Transverse colon (tissue), 4 donors: ENCODE results near the gene WSCD1. TPM values are rescaled to one million over a fixed set of nuclear protein-coding genes. Genes with fewer than 3 reads are reported as not detected.

Experiments
- DNase-seq: peaks from one replicate; pipeline ENCODE4 v3.0.0-alpha.2; 2019
- H3K27ac ChIP-seq, 4 donors: fragments of 200-600 bp; sonication (generic); 2 replicates each; pipeline ENCODE4 v1.5.1; 2016 to 2018; ENCODE audit warnings: inconsistent platforms in 4 of 4
- H3K27me3 ChIP-seq: fragments of 200-600 bp; sonication (generic); 2 replicates; pipeline ENCODE4 v1.5.1; 2017; ENCODE audit warnings: inconsistent platforms
- H3K36me3 ChIP-seq, 4 donors: fragments of 200-600 bp; sonication (generic); 2 replicates each; pipeline ENCODE4 v1.5.1; 2017 to 2019; ENCODE audit warnings: inconsistent platforms in 4 of 4
- H3K4me1 ChIP-seq, 4 donors: fragments of 200-600 bp; sonication (generic); 2 replicates each; pipeline ENCODE4 v1.5.1; 2017 to 2020; ENCODE audit warnings: inconsistent platforms in 4 of 4
- H3K4me3 ChIP-seq, 4 donors: fragments of 200-600 bp; sonication (generic); 1 replicate in 1 of 4; 2 replicates in 3 of 4; pipeline versions ENCODE4 v1.5.1 to v1.6.1; 2017 to 2019; ENCODE audit warnings: inconsistent platforms in 4 of 4
- H3K9me3 ChIP-seq, 2 donors: fragments of 200-600 bp; sonication (generic); 2 replicates each; pipeline ENCODE4 v1.5.1; 2017 to 2019; ENCODE audit warnings: inconsistent platforms in 2 of 2
- CTCF ChIP-seq, 5 experiments: fragments of 200-600 bp in 3 of 5; fragments of 450-650 bp in 2 of 5; sonication (generic) in 3 of 5; IDR thresholded peaks; 1 replicate in 2 of 5; 2 replicates in 3 of 5; pipeline ENCODE4 v1.5.1; 2016 to 2017; ENCODE audit warnings: antibody characterized with exemption in 5 of 5, inconsistent platforms in 3 of 5, mild to moderate bottlenecking in 2 of 5, moderate library complexity in 1 of 5
- EP300 ChIP-seq: sonication (generic); formaldehyde crosslinking; IDR thresholded peaks from one replicate; pipeline ENCODE4 v1.6.1; 2017; ENCODE audit warnings: antibody characterized with exemption, low read depth
- POLR2A ChIP-seq: fragments of 450-650 bp; IDR thresholded peaks from one replicate; pipeline ENCODE4 v1.6.1; 2016; ENCODE audit warnings: antibody characterized with exemption, mild to moderate bottlenecking, moderate library complexity
- POLR2AphosphoS5 ChIP-seq, 3 donors: sonication (generic); formaldehyde crosslinking; IDR thresholded peaks; one replicate each; pipeline ENCODE4 v1.6.1; 2016; ENCODE audit warnings: antibody characterized with exemption in 3 of 3
- WGBS, 2 donors: methylation state at CpG; one replicate each; pipeline ENCODE4 v1.1.5; 2018; ENCODE audit warnings: low coverage in 1 of 2; 5-methylcytosine and 5-hydroxymethylcytosine counted together
- in situ Hi-C, 4 donors: fragments of 200-750 bp; cut with MboI; loops; one replicate each; pipeline versions ENCODE4 v1.15.0 to v1.15.1; 2017; ENCODE audit warnings: low sequenced_read_pairs in 3 of 4, low pct_ligation_motif_present in 1 of 4, low pct_unique_long_range_greater_than_20kb in 1 of 4
- intact Hi-C: fragments of 100-400 bp; cut with DNase I; formaldehyde crosslinking; loops from one replicate; pipeline ENCODE4 v1.15.1; 2023; ENCODE audit warnings: low total_unique reads
- total RNA-seq, 4 donors: library from RNA; depleted of rRNA; stranded (reverse); fragments of >200 nt; gene quantifications; one replicate each; pipeline ENCODE4 v1.1.0, GENCODE V29; 2016

Gene WSCD1
- total RNA-seq, 4 donors from 2014 or later = 23.7 to 58.4 (median 33.7) TPM

GRCh38 chr17:6137716-6138502, 67.7 kb downstream of the WSCD1 start:
- in situ Hi-C loops (loop anchor here in 1 of 4 donors (25.0 kb wide), 1 partner anchor 101 kb away; no protein-coding TSS in a partner anchor), intact Hi-C loops (no loop called here)
- H3K27ac ChIP-seq = no peak overlapping the region
- H3K9me3 ChIP-seq = no peaks in the 10 kb centered on the region
- H3K4me1 ChIP-seq = no peaks in the 10 kb centered on the region
- 77 to 78% methylated on average over 10 to 11 of the region's 11 CpGs for WGBS, 2 donors
- peaks cover 7% of the 10 kb centered on the region for H3K27me3 ChIP-seq
- no peak for DNase-seq
- TF ChIP-seq CTCF (IDR thresholded peaks at IDR 0.05) = no peak
- TF ChIP-seq EP300 = no peak
- TF ChIP-seq POLR2A = no peak
- TF ChIP-seq POLR2AphosphoS5 (IDR thresholded peaks at IDR 0.05) = no peak
- H3K36me3 ChIP-seq = no peaks in the 10 kb centered on the region
- H3K4me3 ChIP-seq = no peak overlapping the region

GRCh38 chr17:6138761-6139446, 68.7 kb downstream of the WSCD1 start:
- Histone ChIP-seq H3K4me1 (no peaks in the 10 kb centered on the region), H3K27me3 (peaks cover 7% of the 10 kb centered on the region), H3K4me3 (no peak overlapping the region), H3K27ac (no peak overlapping the region), H3K36me3 (no peaks in the 10 kb centered on the region), H3K9me3 (no peaks in the 10 kb centered on the region)
- whole genome bisulfite sequencing, 2 donors = 56 to 65% methylated on average over 2 to 3 of the region's 3 CpGs
- TF ChIP-seq EP300 = no peak
- no peak for TF ChIP-seq CTCF (IDR thresholded peaks at IDR 0.05)
- no peak for TF ChIP-seq POLR2A
- no peak for TF ChIP-seq POLR2AphosphoS5 (IDR thresholded peaks at IDR 0.05)
- intact Hi-C loops (no loop called here), in situ Hi-C loops (loop anchor here in 1 of 4 donors (25.0 kb wide), 1 partner anchor 102 kb away; no protein-coding TSS in a partner anchor)
- no peak for DNase-seq

- H3K36me3 ChIP-seq = no peaks in the 10 kb centered on the region
- no peaks in the 10 kb centered on the region for H3K4me1 ChIP-seq
- in situ Hi-C loops = loop anchor here in 1 of 4 donors (25.0 kb wide), 1 partner anchor 102 kb away; no protein-coding TSS in a partner anchor
- H3K27ac ChIP-seq = no peak overlapping the region
- H3K9me3 ChIP-seq = no peaks in the 10 kb centered on the region
- H3K4me3 ChIP-seq = no peak overlapping the region
- 72 to 74% methylated on average over 8 of the region's 8 CpGs for WGBS, 2 donors
- DNase-seq = no peak
- TF ChIP-seq EP300 (no peak), POLR2AphosphoS5 (IDR thresholded peaks at IDR 0.05) (no peak), CTCF (IDR thresholded peaks at IDR 0.05) (no peak), POLR2A (no peak)
- H3K27me3 ChIP-seq = peaks cover 7% of the 10 kb centered on the region
- intact Hi-C loops = no loop called here
Observed at GRCh38 chr17:6139447-6139832, 69.3 kb downstream of the WSCD1 start.

GRCh38 chr17:6140188-6140587, 70.0 kb downstream of the WSCD1 start:
- Histone ChIP-seq H3K9me3 (no peaks in the 10 kb centered on the region), H3K4me1 (no peaks in the 10 kb centered on the region), H3K27me3 (peaks cover 7% of the 10 kb centered on the region), H3K27ac (no peak overlapping the region), H3K36me3 (no peaks in the 10 kb centered on the region), H3K4me3 (no peak overlapping the region)
- in situ Hi-C loops = loop anchor here in 1 of 4 donors (25.0 kb wide), 1 partner anchor 103 kb away; no protein-coding TSS in a partner anchor
- TF ChIP-seq CTCF (IDR thresholded peaks at IDR 0.05) = no peak
- intact Hi-C loops = no loop called here
- WGBS, 2 donors = 74 to 78% methylated on average over 2 of the region's 2 CpGs
- DNase-seq = no peak
